Neural cell (in vitro differentiated cells): ENCODE data around the gene ZNF438. TPM values are rescaled to one million over a fixed set of nuclear protein-coding genes. Genes with fewer than 3 reads are reported as not detected.
"Not testable (repeated sequence)": the region's sequence is repeated elsewhere in the genome, so short reads cannot be mapped to it uniquely, and the experiment has no call there.

ENCODE experiments used
- H2AFZ ChIP-seq: fragments of 200-600, 300-800 bp; sonication (generic), shearing (Covaris generic); 2 replicates; pipeline ENCODE4 v1.6.0; 2014; ENCODE audit warnings: low read depth, mild to moderate bottlenecking, antibody characterized with exemption, low read length, moderate library complexity
- H3F3A ChIP-seq: fragments of 200-600 bp; shearing (Covaris generic); 2 replicates; pipeline ENCODE4 v1.6.1; 2016; ENCODE audit warnings: mild to moderate bottlenecking, moderate library complexity, mixed read lengths, antibody characterized with exemption, low read length; ENCODE audit not compliant: insufficient read depth, poor library complexity, severe bottlenecking
- H3K27ac ChIP-seq: fragments of 200-600, 300-800 bp; sonication (generic), shearing (Covaris generic); 2 replicates; pipeline ENCODE4 v1.5.1; 2014; ENCODE audit warnings: mild to moderate bottlenecking, low read length, moderate library complexity
- H3K27me3 ChIP-seq: fragments of 300-800, 200-600 bp; sonication (generic), shearing (Covaris generic); 2 replicates; pipeline ENCODE4 v1.6.0; 2014; ENCODE audit warnings: mild to moderate bottlenecking, low read depth, low read length, moderate library complexity; ENCODE audit not compliant: insufficient read depth
- H3K36me3 ChIP-seq: fragments of 300-800, 200-600 bp; sonication (generic), shearing (Covaris generic); 2 replicates; pipeline ENCODE4 v1.5.1; 2014; ENCODE audit warnings: mild to moderate bottlenecking, antibody characterized with exemption, low read length, moderate library complexity; ENCODE audit not compliant: insufficient read depth
- H3K4me2 ChIP-seq: fragments of 300-800, 200-600 bp; sonication (generic), shearing (Covaris generic); 2 replicates; pipeline ENCODE4 v1.6.0; 2014; ENCODE audit warnings: mild to moderate bottlenecking, low read length
- H3K4me3 ChIP-seq: fragments of 300-800, 200-600 bp; sonication (generic), shearing (Covaris generic); 2 replicates; pipeline ENCODE4 v1.5.1; 2014; ENCODE audit warnings: mild to moderate bottlenecking, low read length, moderate library complexity
- H3K79me2 ChIP-seq: fragments of 200-600 bp; shearing (Covaris generic); replicated peaks from 2 replicates; pipeline ENCODE4 v1.6.0; 2014; ENCODE audit warnings: mild to moderate bottlenecking, low read length, moderate library complexity; ENCODE audit not compliant: insufficient read depth
- H3K9ac ChIP-seq: fragments of 300-800, 200-600 bp; sonication (generic), shearing (Covaris generic); 2 replicates; pipeline ENCODE4 v1.6.1; 2016; ENCODE audit warnings: mild to moderate bottlenecking, low read length, mixed read lengths
- H3K9me2 ChIP-seq: fragments of 200-600 bp; shearing (Covaris generic); 2 replicates; pipeline ENCODE4 v1.6.1; 2016; ENCODE audit warnings: mild to moderate bottlenecking, low read length, mixed read lengths; ENCODE audit not compliant: insufficient read depth
- H3K9me3 ChIP-seq: fragments of 200-600, 300-800 bp; sonication (generic), shearing (Covaris generic); 2 replicates; pipeline ENCODE4 v1.6.1; 2016; ENCODE audit warnings: mild to moderate bottlenecking, mixed run types, low read length, moderate library complexity, mixed read lengths
- H4K20me1 ChIP-seq: fragments of 200-600 bp; shearing (Covaris generic); 2 replicates; pipeline ENCODE4 v1.6.1; 2016; ENCODE audit warnings: mild to moderate bottlenecking, mixed run types; ENCODE audit not compliant: insufficient read depth
- CTCF ChIP-seq: fragments of 450-650 bp; IDR thresholded peaks from 2 replicates; pipeline ENCODE4 v1.5.1; 2014; ENCODE audit warnings: antibody characterized with exemption, mild to moderate bottlenecking, moderate library complexity; ENCODE audit not compliant: poor library complexity, severe bottlenecking
- EP300 ChIP-seq: fragments of 450-650 bp; conservative IDR thresholded peaks from 2 replicates; pipeline ENCODE4 v1.6.1; 2014; ENCODE audit warnings: antibody characterized with exemption, mild to moderate bottlenecking, moderate library complexity; ENCODE audit not compliant: poor library complexity, severe bottlenecking
- EZH2 ChIP-seq: fragments of 200-600, 300-800 bp; shearing (Covaris generic), sonication (generic); IDR thresholded peaks from 2 replicates; pipeline ENCODE4 v1.6.1; 2014; ENCODE audit warnings: antibody characterized with exemption, low read length, borderline replicate concordance, mild to moderate bottlenecking; ENCODE audit not compliant: insufficient read depth, poor library complexity, severe bottlenecking
- MXI1 ChIP-seq: fragments of 450-650 bp; conservative IDR thresholded peaks from 2 replicates; pipeline ENCODE4 v1.6.1; 2014; ENCODE audit warnings: antibody characterized with exemption, mild to moderate bottlenecking; ENCODE audit not compliant: poor library complexity, severe bottlenecking
- POLR2AphosphoS5 ChIP-seq: IDR thresholded peaks from 2 replicates; pipeline ENCODE4 v1.6.1; 2012
- RAD21 ChIP-seq: fragments of 450-650 bp; conservative IDR thresholded peaks from 2 replicates; pipeline ENCODE4 v1.6.1; 2014; ENCODE audit warnings: antibody characterized with exemption, mild to moderate bottlenecking, moderate library complexity
- REST ChIP-seq: IDR thresholded peaks from 2 replicates; pipeline ENCODE4 v1.6.1; 2012; ENCODE audit warnings: borderline replicate concordance
- SMC3 ChIP-seq: fragments of 450-650 bp; conservative IDR thresholded peaks from 2 replicates; pipeline ENCODE4 v1.6.1; 2014; ENCODE audit warnings: antibody characterized with exemption, mild to moderate bottlenecking, moderate library complexity; ENCODE audit not compliant: poor library complexity
- TAF1 ChIP-seq: IDR thresholded peaks from 2 replicates; pipeline ENCODE4 v1.6.1; 2012; ENCODE audit warnings: low read depth
- polyA plus RNA-seq: library from polyadenylated mRNA; depleted of rRNA; stranded (reverse); fragments of >200 nt; gene quantifications from 2 replicates; pipeline ENCODE4 v1.2.3, GENCODE V29; 2014

The ZNF438 gene
- polyA plus RNA-seq, 1 donor from 2014 or later, result 0.78 TPM

GRCh38 chr10:30902621-30903396, 128.9 kb downstream of the ZNF438 start:
- Histone ChIP-seq H3K9me3 (no peaks in the 10 kb centered on the region), H3F3A (no peaks in the 10 kb centered on the region), H3K27me3 (no peaks in the 10 kb centered on the region), H4K20me1 (no peaks in the 10 kb centered on the region), H3K79me2 (no peaks in the 10 kb centered on the region), H3K4me3 (no peak overlapping the region), H3K27ac (no peak overlapping the region), H3K9ac (no peak overlapping the region), H3K9me2 (no peaks in the 10 kb centered on the region), H2AFZ (no peak overlapping the region), H3K4me2 (no peak overlapping the region), H3K36me3 (peaks cover 3% of the 10 kb centered on the region)
- TF ChIP-seq SMC3, result no peak

GRCh38 chr10:30901487-30901886, 130.2 kb downstream of the ZNF438 start:
- not testable (repeated sequence) for H4K20me1 ChIP-seq, H3K9me3 ChIP-seq, H3K36me3 ChIP-seq, H3K27ac ChIP-seq, H3K27me3 ChIP-seq, H2AFZ ChIP-seq, H3K79me2 ChIP-seq, H3K4me3 ChIP-seq, H3F3A ChIP-seq, H3K9me2 ChIP-seq, H3K9ac ChIP-seq, H3K4me2 ChIP-seq

GRCh38 chr10:30898964-30899363, 132.7 kb downstream of the ZNF438 start:
- no peak for TF ChIP-seq MXI1
- no peak for TF ChIP-seq REST
- TF ChIP-seq RAD21, result no peak
- no peak for TF ChIP-seq SMC3
- no peak for TF ChIP-seq EZH2
- no peak for TF ChIP-seq EP300
- no peak for TF ChIP-seq CTCF
- no peak for TF ChIP-seq TAF1
- no peak for TF ChIP-seq POLR2AphosphoS5
- Histone ChIP-seq H3K27ac (no peak overlapping the region), H3K79me2 (no peaks in the 10 kb centered on the region), H3K4me3 (no peak overlapping the region), H4K20me1 (no peaks in the 10 kb centered on the region), H3F3A (no peaks in the 10 kb centered on the region), H3K9me2 (no peaks in the 10 kb centered on the region), H3K36me3 (no peaks in the 10 kb centered on the region), H2AFZ (no peak overlapping the region), H3K4me2 (no peak overlapping the region), H3K9ac (no peak overlapping the region), H3K27me3 (no peaks in the 10 kb centered on the region), H3K9me3 (no peaks in the 10 kb centered on the region)
